ENCODE measurements around the gene NUMB. TPM values are rescaled to one million over a fixed set of nuclear protein-coding genes. Genes with fewer than 3 reads are reported as not detected.
"Not testable (repeated sequence)": the region's sequence is repeated elsewhere in the genome, so short reads cannot be mapped to it uniquely, and the experiment has no call there.

Gene NUMB
- total RNA-seq, 1 experiment from 2014 or later, result 81.5 TPM

DNA sequence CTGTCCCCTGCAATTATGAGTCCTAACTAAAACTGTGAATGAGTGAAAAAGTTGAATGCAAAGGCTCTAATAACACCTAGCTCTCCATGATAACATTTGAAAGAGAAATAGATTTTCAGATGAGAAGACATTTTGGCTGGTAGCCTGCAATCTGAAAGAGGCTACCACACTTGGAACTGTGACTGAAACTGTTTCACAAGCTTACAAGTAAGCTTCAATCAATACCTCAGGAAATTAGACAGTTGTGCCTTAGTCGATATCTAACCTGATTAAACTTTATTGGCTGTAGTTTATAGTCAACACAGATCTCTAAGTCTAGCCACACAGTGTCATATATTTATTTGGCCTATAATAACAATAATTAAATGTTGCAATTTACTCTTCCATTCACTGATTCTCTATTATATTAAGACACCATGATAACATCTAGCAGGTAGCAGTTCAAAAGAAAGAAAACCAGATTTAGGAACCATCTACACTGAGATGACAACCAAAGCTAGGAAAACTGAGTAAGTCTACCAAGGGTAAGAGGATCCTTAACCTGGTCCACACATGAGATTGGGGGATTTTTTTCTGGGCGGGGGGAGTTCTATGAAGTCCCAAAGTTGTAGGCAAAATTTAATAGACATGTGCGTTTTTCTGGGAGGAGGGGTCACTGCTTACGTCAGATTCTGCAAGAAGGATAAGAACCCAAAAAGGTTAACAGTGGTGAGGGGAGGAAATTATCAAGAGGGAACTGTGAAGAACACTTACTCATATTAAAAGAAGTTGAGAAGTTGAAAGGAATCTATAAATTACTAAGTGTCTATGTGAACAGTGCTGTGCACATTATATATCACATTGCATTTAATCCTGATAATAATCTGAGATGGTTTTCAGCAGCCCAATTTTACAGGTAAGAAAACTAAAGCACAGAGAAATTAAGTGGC, 65.8 kb downstream of the NUMB start:
- ChIA-PET CTCF (no interaction called here), POLR2A (interaction anchor here (0.7 kb wide), 1 partner anchor 59 kb away, joined by 3 read pairs; no protein-coding TSS in a partner anchor)
- intact Hi-C loops (cut with micrococcal nuclease), result no loop called here
- Mint-ChIP-seq H3K9me3 (ENCODE audit: unreplicated experiment) (no peaks in the 10 kb centered on the region), H3K36me3 (ENCODE audit: insufficient read depth, unreplicated experiment) (peaks cover 7% of the 10 kb centered on the region), H3K4me3 (ENCODE audit: unreplicated experiment) (no peak overlapping the region), H3K4me1 (ENCODE audit: insufficient read depth, unreplicated experiment) (no peaks in the 10 kb centered on the region), H3K27ac (ENCODE audit: low read depth, unreplicated experiment) (no peak overlapping the region), H3K27me3 (ENCODE audit: insufficient read depth, unreplicated experiment) (no peaks in the 10 kb centered on the region)
- no peak for DNase-seq (ENCODE audit: unreplicated experiment)
- no TSS peak for BruUV-seq (replicated peaks)
- TF ChIP-seq, protein P1, sequence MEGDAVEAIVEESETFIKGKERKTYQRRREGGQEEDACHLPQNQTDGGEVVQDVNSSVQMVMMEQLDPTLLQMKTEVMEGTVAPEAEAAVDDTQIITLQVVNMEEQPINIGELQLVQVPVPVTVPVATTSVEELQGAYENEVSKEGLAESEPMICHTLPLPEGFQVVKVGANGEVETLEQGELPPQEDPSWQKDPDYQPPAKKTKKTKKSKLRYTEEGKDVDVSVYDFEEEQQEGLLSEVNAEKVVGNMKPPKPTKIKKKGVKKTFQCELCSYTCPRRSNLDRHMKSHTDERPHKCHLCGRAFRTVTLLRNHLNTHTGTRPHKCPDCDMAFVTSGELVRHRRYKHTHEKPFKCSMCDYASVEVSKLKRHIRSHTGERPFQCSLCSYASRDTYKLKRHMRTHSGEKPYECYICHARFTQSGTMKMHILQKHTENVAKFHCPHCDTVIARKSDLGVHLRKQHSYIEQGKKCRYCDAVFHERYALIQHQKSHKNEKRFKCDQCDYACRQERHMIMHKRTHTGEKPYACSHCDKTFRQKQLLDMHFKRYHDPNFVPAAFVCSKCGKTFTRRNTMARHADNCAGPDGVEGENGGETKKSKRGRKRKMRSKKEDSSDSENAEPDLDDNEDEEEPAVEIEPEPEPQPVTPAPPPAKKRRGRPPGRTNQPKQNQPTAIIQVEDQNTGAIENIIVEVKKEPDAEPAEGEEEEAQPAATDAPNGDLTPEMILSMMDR (IDR thresholded peaks at IDR 0.05; ENCODE audit: unreplicated experiment), result no peak

DNA sequence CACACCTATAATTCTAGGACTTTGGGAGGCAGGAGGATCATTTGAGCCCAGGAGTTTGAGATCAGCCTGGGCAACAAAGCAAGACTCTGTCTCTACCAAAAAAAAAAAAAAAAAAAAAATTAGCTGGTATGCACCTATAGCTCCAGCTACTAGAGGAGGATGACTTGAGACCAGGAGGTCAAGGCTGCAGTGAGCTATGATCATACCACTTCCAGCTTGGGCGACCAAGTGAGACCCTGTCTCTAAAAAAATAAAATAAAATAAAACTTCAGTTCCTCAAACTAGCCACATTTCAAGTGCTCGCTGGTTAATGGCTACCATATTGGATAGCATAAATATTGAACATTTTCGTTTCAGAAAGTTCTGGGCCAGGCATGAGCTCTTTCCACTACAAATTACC, 70.5 kb downstream of the NUMB start:
- H3K36me3 Mint-ChIP-seq (ENCODE audit: insufficient read depth, unreplicated experiment); H3K27me3 Mint-ChIP-seq (ENCODE audit: insufficient read depth, unreplicated experiment); intact Hi-C loops (cut with micrococcal nuclease); POLR2A ChIA-PET; H3K9me3 Mint-ChIP-seq (ENCODE audit: unreplicated experiment); DNase-seq (ENCODE audit: unreplicated experiment); H3K27ac Mint-ChIP-seq (ENCODE audit: low read depth, unreplicated experiment); H3K4me3 Mint-ChIP-seq (ENCODE audit: unreplicated experiment); H3K4me1 Mint-ChIP-seq (ENCODE audit: insufficient read depth, unreplicated experiment); BruUV-seq (replicated peaks): not testable (repeated sequence)
- CTCF ChIA-PET, result interaction anchor here (0.7 to 0.9 kb wide), 2 partner anchors 10 to 247 kb away, joined by 3 read pairs; no protein-coding TSS in a partner anchor

DNA sequence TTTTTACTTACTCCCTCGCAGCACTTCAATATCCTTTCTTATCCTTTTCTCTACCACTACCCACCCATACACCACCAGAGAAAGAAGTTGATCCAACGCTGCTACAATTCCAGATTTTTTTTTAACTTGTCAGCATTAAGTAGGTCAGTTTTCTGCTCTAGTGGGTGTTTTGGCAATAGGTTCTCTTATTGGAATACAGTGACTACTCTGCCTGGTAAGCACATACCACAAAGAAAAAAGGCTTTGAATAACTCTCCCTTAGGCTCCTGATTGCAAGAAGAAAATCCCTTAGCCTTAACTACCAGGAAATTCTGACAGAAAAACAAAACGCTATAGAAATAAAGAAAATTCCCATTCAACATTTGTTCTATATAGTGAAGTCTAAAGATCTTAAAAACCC, 72.0 kb downstream of the NUMB start:
- no peak for DNase-seq (ENCODE audit: unreplicated experiment)
- Mint-ChIP-seq H3K36me3 (ENCODE audit: insufficient read depth, unreplicated experiment) (peaks cover 6% of the 10 kb centered on the region), H3K9me3 (ENCODE audit: unreplicated experiment) (peaks cover 14% of the 10 kb centered on the region), H3K4me1 (ENCODE audit: insufficient read depth, unreplicated experiment) (no peaks in the 10 kb centered on the region), H3K4me3 (ENCODE audit: unreplicated experiment) (no peak overlapping the region), H3K27ac (ENCODE audit: low read depth, unreplicated experiment) (no peak overlapping the region), H3K27me3 (ENCODE audit: insufficient read depth, unreplicated experiment) (no peaks in the 10 kb centered on the region)
- TF ChIP-seq, protein P1 (IDR thresholded peaks at IDR 0.05; ENCODE audit: unreplicated experiment), result no peak
- ChIA-PET POLR2A (no interaction called here), CTCF (interaction anchor here (0.7 kb wide), 1 partner anchor 9 kb away, joined by 3 read pairs; no protein-coding TSS in a partner anchor)
- intact Hi-C loops (cut with micrococcal nuclease), result no loop called here
- no TSS peak for BruUV-seq (replicated peaks)

DNA sequence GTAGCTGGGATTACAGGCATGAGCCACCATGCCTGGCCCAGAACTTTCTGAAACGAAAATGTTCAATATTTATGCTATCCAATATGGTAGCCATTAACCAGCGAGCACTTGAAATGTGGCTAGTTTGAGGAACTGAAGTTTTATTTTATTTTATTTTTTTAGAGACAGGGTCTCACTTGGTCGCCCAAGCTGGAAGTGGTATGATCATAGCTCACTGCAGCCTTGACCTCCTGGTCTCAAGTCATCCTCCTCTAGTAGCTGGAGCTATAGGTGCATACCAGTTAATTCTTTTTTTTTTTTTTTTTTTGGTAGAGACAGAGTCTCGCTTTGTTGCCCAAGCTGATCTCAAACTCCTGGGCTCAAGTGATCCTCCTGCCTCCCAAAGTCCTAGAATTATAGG, 73.3 kb downstream of the NUMB start:
- intact Hi-C loops (cut with micrococcal nuclease); H3K36me3 Mint-ChIP-seq (ENCODE audit: insufficient read depth, unreplicated experiment): not testable (repeated sequence)

DNA sequence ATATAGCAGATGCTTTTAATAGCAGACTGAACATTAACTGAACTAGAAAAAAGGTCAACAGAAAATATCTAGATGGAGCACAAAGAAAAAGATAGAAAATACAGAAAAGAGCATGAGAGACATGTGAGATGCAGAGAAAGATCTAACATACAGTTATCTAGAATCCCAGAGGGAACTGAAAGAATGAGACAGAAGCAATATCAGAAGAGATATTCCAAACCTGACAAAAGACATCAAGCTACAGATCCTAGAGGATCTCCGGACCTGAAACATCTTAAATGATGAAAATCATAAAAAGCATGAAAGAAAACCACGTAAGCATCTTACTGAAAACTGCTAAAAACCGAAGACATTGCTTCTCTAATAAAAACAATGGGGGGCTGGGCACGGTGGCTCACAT, 75.0 kb downstream of the NUMB start:
- peaks cover 14% of the 10 kb centered on the region for H3K9me3 Mint-ChIP-seq (ENCODE audit: unreplicated experiment)
- H3K27me3 Mint-ChIP-seq (ENCODE audit: insufficient read depth, unreplicated experiment), result no peaks in the 10 kb centered on the region
- peaks cover 6% of the 10 kb centered on the region for H3K36me3 Mint-ChIP-seq (ENCODE audit: insufficient read depth, unreplicated experiment)
- no TSS peak for BruUV-seq (replicated peaks)
- no peak overlapping the region for H3K4me3 Mint-ChIP-seq (ENCODE audit: unreplicated experiment)
- no peak for DNase-seq (ENCODE audit: unreplicated experiment)
- ChIA-PET POLR2A (no interaction called here), CTCF (no interaction called here)
- TF ChIP-seq, protein P1 (IDR thresholded peaks at IDR 0.05; ENCODE audit: unreplicated experiment), result no peak
- H3K4me1 Mint-ChIP-seq (ENCODE audit: insufficient read depth, unreplicated experiment), result no peaks in the 10 kb centered on the region
- intact Hi-C loops (cut with micrococcal nuclease), result no loop called here
- H3K27ac Mint-ChIP-seq (ENCODE audit: low read depth, unreplicated experiment), result no peak overlapping the region

More for the DNA sequence above, 73.3 kb downstream of the NUMB start:
- H3K27ac Mint-ChIP-seq (ENCODE audit: low read depth, unreplicated experiment); H3K4me3 Mint-ChIP-seq (ENCODE audit: unreplicated experiment); H3K4me1 Mint-ChIP-seq (ENCODE audit: insufficient read depth, unreplicated experiment); BruUV-seq (replicated peaks); POLR2A ChIA-PET; DNase-seq (ENCODE audit: unreplicated experiment); H3K27me3 Mint-ChIP-seq (ENCODE audit: insufficient read depth, unreplicated experiment): not testable (repeated sequence)
- H3K9me3 Mint-ChIP-seq (ENCODE audit: unreplicated experiment), result peaks cover 14% of the 10 kb centered on the region
- CTCF ChIA-PET, result interaction anchor here (0.6 kb wide), 1 partner anchor 58 kb away, joined by 3 read pairs; no protein-coding TSS in a partner anchor
